HepG2 (cell line): Measurements from ENCODE around the gene COMMD4. TPM values are rescaled to one million over a fixed set of nuclear protein-coding genes. Genes with fewer than 3 reads are reported as not detected.

ENCODE experiments used
- AFF4 ChIP-seq: sonication (generic); formaldehyde crosslinking; IDR thresholded peaks from 2 replicates; pipeline ENCODE4 v1.4.0; 2020; ENCODE audit warnings: missing genetic modification reagents
- CENPBD1 ChIP-seq: sonication (generic); formaldehyde crosslinking; IDR thresholded peaks from 2 replicates; pipeline ENCODE4 v1.8.0; 2022; ENCODE audit warnings: missing genetic modification reagents, low read depth, mild to moderate bottlenecking, borderline replicate concordance
- CERS6 ChIP-seq: sonication (generic); formaldehyde crosslinking; IDR thresholded peaks from 2 replicates; pipeline ENCODE4 v1.5.0; 2020; ENCODE audit warnings: missing genetic modification reagents
- ISX ChIP-seq: sonication (generic); formaldehyde crosslinking; conservative IDR thresholded peaks from 2 replicates; pipeline ENCODE4 v1.5.0; 2020; ENCODE audit warnings: missing genetic modification reagents
- LRRFIP1 ChIP-seq: sonication (generic); formaldehyde crosslinking; conservative IDR thresholded peaks from 2 replicates; pipeline ENCODE4 v1.4.0; 2020; ENCODE audit warnings: missing genetic modification reagents
- MIER3 ChIP-seq: IDR thresholded peaks from 2 replicates; pipeline ENCODE4 v1.6.1; 2016; ENCODE audit warnings: missing compliant biosample characterization, borderline replicate concordance
- MTERF4 ChIP-seq: sonication (generic); formaldehyde crosslinking; IDR thresholded peaks from 2 replicates; pipeline ENCODE4 v1.8.0; 2023; ENCODE audit warnings: mild to moderate bottlenecking, missing genetic modification reagents
- MXD3 ChIP-seq: IDR thresholded peaks from 2 replicates; pipeline ENCODE4 v1.6.1; 2016; ENCODE audit warnings: mild to moderate bottlenecking, missing biosample characterization, missing genetic modification reagents
- NCOA1 ChIP-seq: sonication (generic); formaldehyde crosslinking; IDR thresholded peaks from 2 replicates; pipeline ENCODE4 v1.9.0; 2021; ENCODE audit warnings: missing genetic modification reagents
- NFKBIZ ChIP-seq: IDR thresholded peaks from 2 replicates; pipeline ENCODE4 v1.6.1; 2018; ENCODE audit warnings: missing genetic modification reagents, missing compliant biosample characterization
- NFYB ChIP-seq: sonication (generic); formaldehyde crosslinking; IDR thresholded peaks from 2 replicates; pipeline ENCODE4 v1.4.0; 2020; ENCODE audit warnings: missing genetic modification reagents
- RELA ChIP-seq: sonication (generic); formaldehyde crosslinking; IDR thresholded peaks from 2 replicates; pipeline ENCODE4 v1.4.0; 2020; ENCODE audit warnings: missing genetic modification reagents
- SSRP1 ChIP-seq: IDR thresholded peaks from 2 replicates; pipeline ENCODE4 v1.6.1; 2016; ENCODE audit warnings: control low read depth
- ZFP36 ChIP-seq: fragments of 150-350 bp; IDR thresholded peaks from 2 replicates; pipeline ENCODE4 v1.6.1; 2018; ENCODE audit warnings: borderline replicate concordance, low read length, low read depth; ENCODE audit not compliant: partially characterized antibody
- ZNF260 ChIP-seq: sonication (generic); formaldehyde crosslinking; IDR thresholded peaks from 2 replicates; pipeline ENCODE4 v1.4.0; 2020; ENCODE audit warnings: missing genetic modification reagents, low read depth, mild to moderate bottlenecking, borderline replicate concordance
- ZNF451 ChIP-seq: sonication (generic); formaldehyde crosslinking; IDR thresholded peaks from 2 replicates; pipeline ENCODE4 v1.5.0; 2020; ENCODE audit warnings: mild to moderate bottlenecking, missing genetic modification reagents
- ZNF691 ChIP-seq: sonication (generic); formaldehyde crosslinking; IDR thresholded peaks from 2 replicates; pipeline ENCODE4 v1.4.0; 2020; ENCODE audit warnings: missing genetic modification reagents, low read depth, mild to moderate bottlenecking, borderline replicate concordance
- ZNF740 ChIP-seq: sonication (generic); formaldehyde crosslinking; IDR thresholded peaks from 2 replicates; pipeline ENCODE4 v1.4.0; 2020; ENCODE audit warnings: missing genetic modification reagents
- polyA plus RNA-seq, 8 experiments: library from polyadenylated mRNA; depleted of rRNA in 3 of 8; stranded (reverse) in 7 of 8; unstranded in 1 of 8; fragments of >200 nt; fragmentation: Illumina TruSeq in 4 of 8; extraction: Trizol in 4 of 8; gene quantifications; 2 replicates each; pipeline versions ENCODE4 v1.2.1 to v1.2.3, GENCODE V29; 2011 to 2016; ENCODE audit warnings: low read depth in 4 of 8, missing spikeins in 1 of 8, mixed read lengths in 1 of 8; ENCODE audit not compliant: insufficient read depth in 1 of 8
- total RNA-seq, 5 experiments: library from RNA; depleted of rRNA; stranded (reverse); fragments of >200 nt; fragmentation: Illumina TruSeq; extraction: Trizol; gene quantifications; 2 replicates each; pipeline ENCODE4 v1.2.3, GENCODE V29; 2016; ENCODE audit warnings: low read depth in 1 of 5

COMMD4 gene
- total and polyA plus RNA-seq, 2 of the 13 experiments (the other 11 are each of a cell fraction or from before 2014, with no cell fraction given), result 45.8 to 89.9 TPM

GRCh38 chr15:75347222-75348033 is 11.6 kb downstream of the COMMD4 start (continued):
- no peak for TF ChIP-seq LRRFIP1 (CRISPR knock-in tag)
- TF ChIP-seq CENPBD1 (CRISPR knock-in tag), result no peak
- TF ChIP-seq CERS6 (CRISPR knock-in tag), result no peak
- TF ChIP-seq ISX (CRISPR knock-in tag), result no peak; the same call in 1 of the 2 replicates
- peak; percentile 35; the same call in 1 of the 2 replicates for TF ChIP-seq ZNF740 (CRISPR knock-in tag)
- peak; percentile 72 for TF ChIP-seq MTERF4 (CRISPR knock-in tag)
- TF ChIP-seq MXD3 (CRISPR knock-in tag), result no peak
- TF ChIP-seq RELA (CRISPR knock-in tag), result no peak
- no peak for TF ChIP-seq NFKBIZ
- TF ChIP-seq NFYB, result 0 out of 2 replicates have a peak, but pooled peaks have one; percentile 12
- peak; percentile 83; the same call in 1 of the 2 replicates for TF ChIP-seq ZNF451 (CRISPR knock-in tag)
- TF ChIP-seq AFF4 (CRISPR knock-in tag), result no peak
- TF ChIP-seq NCOA1 (CRISPR knock-in tag), result no peak
- TF ChIP-seq ZNF691 (CRISPR knock-in tag), result no peak
- no peak for TF ChIP-seq SSRP1
- no peak for TF ChIP-seq ZFP36
- TF ChIP-seq MIER3, result no peak
- TF ChIP-seq ZNF260 (CRISPR knock-in tag), result no peak
